ENCODE results near the gene SLC9A7. TPM values are rescaled to one million over a fixed set of nuclear protein-coding genes. Genes with fewer than 3 reads are reported as not detected.

The SLC9A7 gene
- polyA plus RNA-seq, 2 of the 4 experiments (the other 2 are of a cell fraction), result 9.8 to 21.1 TPM

- no peak for TF ChIP-seq HMGXB4 (CRISPR knock-in tag; IDR thresholded peaks at IDR 0.05; ENCODE audit: borderline replicate concordance)
Measured at GRCh38 chrX:46559062-46559461, 199.9 kb downstream of the SLC9A7 start (continued).

GRCh38 chrX:46554942-46555341, 204.0 kb downstream of the SLC9A7 start:
- ChIA-PET POLR2A (interaction anchor here (0.7 kb wide), 2 partner anchors 82 to 238 kb away, joined by 4 to 7 read pairs; no protein-coding TSS in a partner anchor), CTCF (interaction anchor here (0.6 to 3.5 kb wide), 19 partner anchors 14 to 593 kb away, joined by 3 to 19 read pairs (median 4); no protein-coding TSS in a partner anchor)
- WGBS (ENCODE audit: missing lambda C conversion rate), result 27% methylated on average over 2 of the region's 2 CpGs
- TF ChIP-seq RAD21 (conservative IDR thresholded peaks at IDR 0.05 in 1 of 2, IDR thresholded peaks at IDR 0.05 in 1 of 2), result peak; percentile 69 to 75
- TF ChIP-seq TFCP2L1 (CRISPR knock-in tag; IDR thresholded peaks at IDR 0.05), result no peak
- no peak for TF ChIP-seq RFX5 (IDR thresholded peaks at IDR 0.05)
- no peak for TF ChIP-seq GATA3 (IDR thresholded peaks at IDR 0.05; ENCODE audit: borderline replicate concordance)
- TF ChIP-seq, protein P1, sequence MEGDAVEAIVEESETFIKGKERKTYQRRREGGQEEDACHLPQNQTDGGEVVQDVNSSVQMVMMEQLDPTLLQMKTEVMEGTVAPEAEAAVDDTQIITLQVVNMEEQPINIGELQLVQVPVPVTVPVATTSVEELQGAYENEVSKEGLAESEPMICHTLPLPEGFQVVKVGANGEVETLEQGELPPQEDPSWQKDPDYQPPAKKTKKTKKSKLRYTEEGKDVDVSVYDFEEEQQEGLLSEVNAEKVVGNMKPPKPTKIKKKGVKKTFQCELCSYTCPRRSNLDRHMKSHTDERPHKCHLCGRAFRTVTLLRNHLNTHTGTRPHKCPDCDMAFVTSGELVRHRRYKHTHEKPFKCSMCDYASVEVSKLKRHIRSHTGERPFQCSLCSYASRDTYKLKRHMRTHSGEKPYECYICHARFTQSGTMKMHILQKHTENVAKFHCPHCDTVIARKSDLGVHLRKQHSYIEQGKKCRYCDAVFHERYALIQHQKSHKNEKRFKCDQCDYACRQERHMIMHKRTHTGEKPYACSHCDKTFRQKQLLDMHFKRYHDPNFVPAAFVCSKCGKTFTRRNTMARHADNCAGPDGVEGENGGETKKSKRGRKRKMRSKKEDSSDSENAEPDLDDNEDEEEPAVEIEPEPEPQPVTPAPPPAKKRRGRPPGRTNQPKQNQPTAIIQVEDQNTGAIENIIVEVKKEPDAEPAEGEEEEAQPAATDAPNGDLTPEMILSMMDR (IDR thresholded peaks at IDR 0.05), result peak; percentile 58
- no peak for TF ChIP-seq POLR2AphosphoS2 (conservative IDR thresholded peaks at IDR 0.05; ENCODE audit: low read length)
- TF ChIP-seq, protein P2, sequence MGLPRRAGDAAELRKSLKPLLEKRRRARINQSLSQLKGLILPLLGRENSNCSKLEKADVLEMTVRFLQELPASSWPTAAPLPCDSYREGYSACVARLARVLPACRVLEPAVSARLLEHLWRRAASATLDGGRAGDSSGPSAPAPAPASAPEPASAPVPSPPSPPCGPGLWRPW (IDR thresholded peaks at IDR 0.05), result no peak
- TF ChIP-seq PBX3 (IDR thresholded peaks at IDR 0.05), result no peak
- TF ChIP-seq CHD2 (IDR thresholded peaks at IDR 0.05; ENCODE audit: low read length, partially characterized antibody), result no peak
- TF ChIP-seq RARB (CRISPR knock-in tag; IDR thresholded peaks at IDR 0.05), result no peak
- TF ChIP-seq E2F6 (IDR thresholded peaks at IDR 0.05; ENCODE audit: borderline replicate concordance, low read depth), result no peak
- TF ChIP-seq CEBPB (IDR thresholded peaks at IDR 0.05), result peak; percentile 79 to 88
- no peak for TF ChIP-seq EP300 (IDR thresholded peaks at IDR 0.05)
- no peak for TF ChIP-seq CBX2 (IDR thresholded peaks at IDR 0.05; ENCODE audit: borderline replicate concordance, low read depth)
- TF ChIP-seq HEYL (CRISPR knock-in tag; IDR thresholded peaks at IDR 0.05), result no peak
- no peak for TF ChIP-seq RNF2 (IDR thresholded peaks at IDR 0.05; ENCODE audit: borderline replicate concordance, low read depth)
- peak; percentile 70; the same call in 2 of the 3 replicates for TF ChIP-seq SMC3 (IDR thresholded peaks at IDR 0.05)
- TF ChIP-seq ZSCAN20 (CRISPR knock-in tag; IDR thresholded peaks at IDR 0.05), result no peak
- no peak for TF ChIP-seq RCOR1 (IDR thresholded peaks at IDR 0.05; ENCODE audit: low read depth, low read length)
- TF ChIP-seq, protein P3, sequence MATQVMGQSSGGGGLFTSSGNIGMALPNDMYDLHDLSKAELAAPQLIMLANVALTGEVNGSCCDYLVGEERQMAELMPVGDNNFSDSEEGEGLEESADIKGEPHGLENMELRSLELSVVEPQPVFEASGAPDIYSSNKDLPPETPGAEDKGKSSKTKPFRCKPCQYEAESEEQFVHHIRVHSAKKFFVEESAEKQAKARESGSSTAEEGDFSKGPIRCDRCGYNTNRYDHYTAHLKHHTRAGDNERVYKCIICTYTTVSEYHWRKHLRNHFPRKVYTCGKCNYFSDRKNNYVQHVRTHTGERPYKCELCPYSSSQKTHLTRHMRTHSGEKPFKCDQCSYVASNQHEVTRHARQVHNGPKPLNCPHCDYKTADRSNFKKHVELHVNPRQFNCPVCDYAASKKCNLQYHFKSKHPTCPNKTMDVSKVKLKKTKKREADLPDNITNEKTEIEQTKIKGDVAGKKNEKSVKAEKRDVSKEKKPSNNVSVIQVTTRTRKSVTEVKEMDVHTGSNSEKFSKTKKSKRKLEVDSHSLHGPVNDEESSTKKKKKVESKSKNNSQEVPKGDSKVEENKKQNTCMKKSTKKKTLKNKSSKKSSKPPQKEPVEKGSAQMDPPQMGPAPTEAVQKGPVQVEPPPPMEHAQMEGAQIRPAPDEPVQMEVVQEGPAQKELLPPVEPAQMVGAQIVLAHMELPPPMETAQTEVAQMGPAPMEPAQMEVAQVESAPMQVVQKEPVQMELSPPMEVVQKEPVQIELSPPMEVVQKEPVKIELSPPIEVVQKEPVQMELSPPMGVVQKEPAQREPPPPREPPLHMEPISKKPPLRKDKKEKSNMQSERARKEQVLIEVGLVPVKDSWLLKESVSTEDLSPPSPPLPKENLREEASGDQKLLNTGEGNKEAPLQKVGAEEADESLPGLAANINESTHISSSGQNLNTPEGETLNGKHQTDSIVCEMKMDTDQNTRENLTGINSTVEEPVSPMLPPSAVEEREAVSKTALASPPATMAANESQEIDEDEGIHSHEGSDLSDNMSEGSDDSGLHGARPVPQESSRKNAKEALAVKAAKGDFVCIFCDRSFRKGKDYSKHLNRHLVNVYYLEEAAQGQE (IDR thresholded peaks at IDR 0.05), result no peak
- no peak for TF ChIP-seq CBX8 (IDR thresholded peaks at IDR 0.05)
- TF ChIP-seq HDAC2 (IDR thresholded peaks at IDR 0.05), result no peak
- no peak for TF ChIP-seq HOXB13 (CRISPR knock-in tag; IDR thresholded peaks at IDR 0.05; ENCODE audit: low read depth)
- no peak for TF ChIP-seq FOSB (CRISPR knock-in tag; IDR thresholded peaks at IDR 0.05)
- H3K27ac ChIP-seq, result peak overlapping the region in 1 of 2 experiments; percentile 33; a peak in 1 of 6 replicates
- no peak overlapping the region for H3K4me2 ChIP-seq
- DNase-seq (ENCODE audit: low read depth in 1 of 2, low spot score in 1 of 2) (peak in 1 of 2 experiments; percentile 36), ATAC-seq (peak in 1 of 2 experiments; percentile 51; a peak in 1 of 6 replicates), FAIRE-seq (peak; percentile 95)
- no peak overlapping the region for H3K4me3 ChIP-seq
- peaks cover 11% of the 10 kb centered on the region for H3K4me1 ChIP-seq
- no peaks in the 10 kb centered on the region for H3K9me3 ChIP-seq
